BLaER1 treated with 17β-estradiol and CSF1 and Interleukin-3, amounts not matched to agents 10 nM and 100 nM (cell line): ENCODE results near the gene PRF1.
"Not testable (repeated sequence)": the region's sequence is repeated elsewhere in the genome, so short reads cannot be mapped to it uniquely, and the experiment has no call there.

Source experiments
- H3K27ac ChIP-seq, 11 experiments: shearing (Covaris generic); formaldehyde crosslinking; 2 replicates each; pipeline ENCODE4 v1.8.1; 2022
- H3K27me3 ChIP-seq, 11 experiments: shearing (Covaris generic); formaldehyde crosslinking; 2 replicates each; pipeline ENCODE4 v1.8.1; 2022
- H3K36me3 ChIP-seq, 11 experiments: shearing (Covaris generic); formaldehyde crosslinking; 2 replicates each; pipeline ENCODE4 v1.8.1; 2022
- H3K4me1 ChIP-seq, 10 experiments: shearing (Covaris generic); formaldehyde crosslinking; 2 replicates each; pipeline ENCODE4 v1.8.1; 2022
- H3K4me2 ChIP-seq, 11 experiments: shearing (Covaris generic); formaldehyde crosslinking; 2 replicates each; pipeline ENCODE4 v1.8.1; 2022
- H3K4me3 ChIP-seq, 10 experiments: shearing (Covaris generic); formaldehyde crosslinking; 2 replicates each; pipeline ENCODE4 v1.8.1; 2022
- H3K9ac ChIP-seq, 11 experiments: shearing (Covaris generic); formaldehyde crosslinking; 2 replicates each; pipeline ENCODE4 v1.8.1; 2022
- H3K9me3 ChIP-seq, 11 experiments: shearing (Covaris generic); formaldehyde crosslinking; replicated peaks in 1 of 11; 2 replicates each; pipeline ENCODE4 v1.8.1; 2022
- H4K20me1 ChIP-seq, 11 experiments: shearing (Covaris generic); formaldehyde crosslinking; 2 replicates each; pipeline ENCODE4 v1.8.1; 2022
- Cebpa-rat ChIP-seq, 11 experiments: shearing (Covaris generic); IDR thresholded peaks; 2 replicates each; pipeline ENCODE4 v1.8.1; 2022

The PRF1 gene

DNA sequence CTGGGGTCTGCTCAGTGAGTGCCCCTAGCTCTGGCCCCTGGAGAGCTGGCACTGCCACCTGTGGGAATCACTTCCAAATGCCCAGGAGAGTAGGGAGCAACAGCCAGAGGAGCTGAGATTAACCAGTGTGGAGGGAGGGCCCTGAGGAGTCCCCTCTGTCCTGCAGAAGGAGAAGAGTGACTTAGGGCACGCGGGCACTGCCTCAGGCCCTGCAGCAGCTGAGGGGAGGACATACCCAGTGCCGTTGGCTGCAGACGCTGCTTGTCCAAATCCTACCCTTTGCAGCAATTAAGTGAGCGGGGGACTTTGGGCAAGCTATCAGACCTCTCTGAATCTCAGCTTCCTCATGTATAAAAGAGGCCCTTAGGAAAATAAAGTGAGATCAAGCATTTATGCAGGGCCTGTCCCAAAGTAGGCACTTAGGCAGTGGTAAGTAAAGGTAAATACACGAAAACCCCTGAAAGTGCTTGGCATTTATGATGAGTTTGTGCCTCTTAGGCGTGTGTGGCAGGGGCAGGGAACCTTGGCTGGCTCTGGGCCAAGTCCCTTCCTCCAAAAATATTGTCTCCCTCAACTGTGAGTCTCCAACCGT, 16.9 kb downstream of the PRF1 start:
- Histone ChIP-seq H3K9me3 (no peaks in the 10 kb centered on the region), H3K27me3 (no peaks in the 10 kb centered on the region), H3K36me3 (no peaks in the 10 kb centered on the region), H3K4me2 (peak overlapping the region in 10 of 11 experiments; percentile 46 to 70 (median 60); a peak in 19 of 22 replicates), H3K4me1 (peaks cover 22 to 39% (median 33%) of the 10 kb centered on the region in 10 experiments), H4K20me1 (0 out of 22 replicates have a peak, but pooled peaks cover 0 to 5% (median 0%) of the 10 kb centered on the region in 11 experiments), H3K27ac (0 out of 22 replicates have a peak overlapping the region, but pooled peaks of 1 of the 11 experiments have one; percentile 11), H3K9ac (no peak overlapping the region), H3K4me3 (no peak overlapping the region)
- no peak for TF ChIP-seq Cebpa-rat (IDR thresholded peaks at IDR 0.05)

- Histone ChIP-seq H3K9me3 (no peaks in the 10 kb centered on the region), H3K9ac (peak overlapping the region in 1 of 11 experiments; percentile 15; a peak in 1 of 22 replicates), H3K36me3 (no peaks in the 10 kb centered on the region), H3K4me3 (no peak overlapping the region), H4K20me1 (0 out of 22 replicates have a peak, but pooled peaks cover 0 to 5% (median 0%) of the 10 kb centered on the region in 11 experiments), H3K27me3 (no peaks in the 10 kb centered on the region), H3K27ac (0 out of 22 replicates have a peak overlapping the region, but pooled peaks of 1 of the 11 experiments have one; percentile 11), H3K4me2 (peak overlapping the region; percentile 46 to 70 (median 60)), H3K4me1 (peaks cover 22 to 40% (median 33%) of the 10 kb centered on the region in 10 experiments)
- TF ChIP-seq Cebpa-rat (IDR thresholded peaks at IDR 0.05), result no peak
These were observed 17.5 kb downstream of the PRF1 start for GRCh38 chr10:70584909-70585544.

GRCh38 chr10:70584366-70584765, 18.2 kb downstream of the PRF1 start:
- no peaks in the 10 kb centered on the region for H3K36me3 ChIP-seq
- no peak overlapping the region for H3K27ac ChIP-seq
- H3K4me3 ChIP-seq, result no peak overlapping the region
- peaks cover 22 to 46% (median 37%) of the 10 kb centered on the region in 10 experiments for H3K4me1 ChIP-seq
- no peaks in the 10 kb centered on the region for H3K9me3 ChIP-seq
- H3K9ac ChIP-seq, result no peak overlapping the region
- no peak for TF ChIP-seq Cebpa-rat (IDR thresholded peaks at IDR 0.05)
- H3K4me2 ChIP-seq, result peak overlapping the region; percentile 46 to 70 (median 60); a peak in 20 of 22 replicates
- no peaks in the 10 kb centered on the region for H3K27me3 ChIP-seq
- 0 out of 22 replicates have a peak, but pooled peaks cover 0 to 5% (median 0%) of the 10 kb centered on the region in 11 experiments for H4K20me1 ChIP-seq

DNA sequence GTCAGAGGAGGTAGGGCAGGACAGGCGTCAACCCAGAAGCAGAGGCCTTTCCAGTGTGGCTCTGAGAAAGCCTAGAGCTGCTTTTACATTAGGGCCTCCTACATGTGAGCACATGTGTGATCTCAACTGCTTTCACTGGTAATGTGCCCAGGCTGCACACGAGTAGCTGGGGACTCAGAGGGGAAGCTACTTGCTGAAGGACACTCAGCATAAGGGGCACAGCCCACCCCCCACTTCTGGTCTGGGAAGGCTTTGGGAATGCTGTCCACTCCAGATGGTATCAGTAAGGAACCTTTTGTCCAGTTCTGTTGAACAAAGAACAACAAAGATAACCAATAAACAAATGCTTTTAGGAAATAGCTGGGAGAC, 18.9 kb downstream of the PRF1 start:
- H3K27me3 ChIP-seq, result no peaks in the 10 kb centered on the region
- H4K20me1 ChIP-seq, result 0 out of 22 replicates have a peak, but pooled peaks cover 0 to 5% (median 0%) of the 10 kb centered on the region in 11 experiments
- no peak overlapping the region for H3K4me2 ChIP-seq
- peaks cover 26 to 45% (median 36%) of the 10 kb centered on the region in 10 experiments for H3K4me1 ChIP-seq
- H3K9me3 ChIP-seq, result no peaks in the 10 kb centered on the region
- H3K9ac ChIP-seq, result no peak overlapping the region
- TF ChIP-seq Cebpa-rat (IDR thresholded peaks at IDR 0.05), result no peak
- H3K27ac ChIP-seq, result no peak overlapping the region
- no peaks in the 10 kb centered on the region for H3K36me3 ChIP-seq
- no peak overlapping the region for H3K4me3 ChIP-seq

DNA sequence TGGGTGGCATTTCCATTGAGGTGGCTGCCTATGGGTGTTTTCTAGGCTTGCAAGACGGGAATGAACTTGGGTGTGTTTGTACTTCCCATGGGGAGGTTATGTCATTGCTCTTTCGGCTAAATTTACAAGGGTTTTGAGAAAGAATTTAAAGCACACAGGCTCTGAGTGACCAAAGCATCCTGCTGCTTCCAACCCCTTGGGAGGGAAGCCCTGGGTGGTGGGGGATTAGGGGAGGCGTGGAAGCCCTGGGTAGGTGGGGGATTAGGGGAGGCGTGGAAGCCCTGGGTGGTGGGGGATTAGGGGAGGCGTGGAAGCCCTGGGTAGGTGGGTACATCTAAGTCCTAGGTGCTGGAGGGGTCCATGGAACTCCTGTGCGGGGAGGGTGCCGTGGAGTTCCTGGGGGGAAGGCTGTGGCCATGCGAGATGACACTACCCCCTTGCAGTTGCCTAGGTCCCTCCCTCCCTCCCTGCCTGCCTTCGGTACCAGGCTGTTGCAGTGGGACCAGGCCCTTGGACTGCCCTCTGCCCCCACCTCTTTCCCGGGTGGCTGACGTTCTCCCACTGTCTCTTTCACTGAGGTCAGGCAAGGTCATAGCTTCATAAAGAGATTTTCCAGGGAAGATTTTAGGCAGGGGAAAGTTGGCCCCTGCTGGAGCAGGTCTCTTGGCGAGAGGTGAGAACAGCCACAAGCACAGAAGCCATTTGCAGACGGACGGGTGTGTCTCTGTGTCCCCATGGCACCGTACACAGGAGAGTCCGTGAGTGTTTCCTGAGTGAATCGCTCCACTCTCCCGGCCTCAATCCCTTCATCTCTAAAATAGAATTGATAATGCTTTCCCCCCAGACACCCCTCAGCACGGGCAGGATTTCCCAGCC, 19.5 kb downstream of the PRF1 start:
- Histone ChIP-seq H4K20me1 (0 out of 22 replicates have a peak, but pooled peaks cover 0 to 5% (median 0%) of the 10 kb centered on the region in 11 experiments), H3K36me3 (no peaks in the 10 kb centered on the region), H3K9ac (no peak overlapping the region)

GRCh38 chr10:70581176-70581575, 21.4 kb downstream of the PRF1 start:
- not testable (repeated sequence) for H3K9ac ChIP-seq, H3K9me3 ChIP-seq, H3K36me3 ChIP-seq, H3K27me3 ChIP-seq, H3K4me2 ChIP-seq, H3K4me3 ChIP-seq, H3K27ac ChIP-seq
- peaks cover 38 to 57% (median 48%) of the 10 kb centered on the region in 10 experiments for H3K4me1 ChIP-seq
- H4K20me1 ChIP-seq, result peaks cover 0 to 10% (median 0%) of the 10 kb centered on the region in 11 experiments; a peak in 1 of 22 replicates

More for the DNA sequence above, 19.5 kb downstream of the PRF1 start:
- no peak overlapping the region for H3K4me3 ChIP-seq
- no peak overlapping the region for H3K27ac ChIP-seq
- H3K9me3 ChIP-seq, result no peaks in the 10 kb centered on the region
- H3K27me3 ChIP-seq, result no peaks in the 10 kb centered on the region
- H3K4me2 ChIP-seq, result no peak overlapping the region
- no peak for TF ChIP-seq Cebpa-rat (IDR thresholded peaks at IDR 0.05)
- H3K4me1 ChIP-seq, result peaks cover 26 to 45% (median 36%) of the 10 kb centered on the region in 10 experiments

GRCh38 chr10:70579234-70580002, 23.1 kb downstream of the PRF1 start:
- H4K20me1 ChIP-seq, result peaks cover 0 to 14% (median 0%) of the 10 kb centered on the region in 11 experiments; a peak in 3 of 22 replicates
- no peaks in the 10 kb centered on the region for H3K27me3 ChIP-seq
- no peak overlapping the region for H3K9ac ChIP-seq
- no peaks in the 10 kb centered on the region for H3K9me3 ChIP-seq
- H3K4me2 ChIP-seq, result peak overlapping the region in 5 of 11 experiments; percentile 14 to 48 (median 18); a peak in 7 of 22 replicates
- TF ChIP-seq Cebpa-rat (IDR thresholded peaks at IDR 0.05), result no peak
- no peaks in the 10 kb centered on the region for H3K36me3 ChIP-seq
- H3K27ac ChIP-seq, result no peak overlapping the region
- peaks cover 36 to 53% (median 42%) of the 10 kb centered on the region in 10 experiments for H3K4me1 ChIP-seq
- no peak overlapping the region for H3K4me3 ChIP-seq

- Histone ChIP-seq H3K27me3 (no peaks in the 10 kb centered on the region), H3K9me3 (no peaks in the 10 kb centered on the region), H4K20me1 (peaks cover 0 to 16% (median 0%) of the 10 kb centered on the region in 11 experiments; a peak in 3 of 22 replicates), H3K36me3 (no peaks in the 10 kb centered on the region), H3K9ac (no peak overlapping the region), H3K4me1 (peaks cover 35 to 44% (median 39%) of the 10 kb centered on the region in 10 experiments), H3K4me3 (no peak overlapping the region), H3K27ac (peak overlapping the region in 1 of 11 experiments; percentile 12; a peak in 1 of 22 replicates), H3K4me2 (peak overlapping the region; percentile 38 to 76 (median 48))
- no peak for TF ChIP-seq Cebpa-rat (IDR thresholded peaks at IDR 0.05)
These were observed 24.1 kb downstream of the PRF1 start for GRCh38 chr10:70578371-70578947.
